Left colon (tissue), 2 donors: ENCODE measurements around the gene UBA3. TPM values are rescaled to one million over a fixed set of nuclear protein-coding genes. Genes with fewer than 3 reads are reported as not detected.

Experiments used
- ATAC-seq: fragments of 200-7000 bp; cut with Tn5 transposase; one replicate; pipeline ENCODE4 v1.9.1; 2020; ENCODE audit warnings: mild to moderate bottlenecking, moderate library complexity
- DNase-seq, 2 donors: peaks; one replicate each; pipeline ENCODE4 v3.0.0-alpha.2; 2020
- intact Hi-C, 2 donors: fragments of 100-400 bp; cut with DNase I in 1 of 2; cut with micrococcal nuclease in 1 of 2; formaldehyde crosslinking; loops; one replicate each; pipeline versions ENCODE4 v1.11.2 to v1.14.0; 2022; cut with DNase I, micrococcal nuclease
- long read RNA-seq: library from polyadenylated mRNA; unstranded; transcript quantifications from one replicate; pipeline ENCODE4 v2.0.0, GENCODE V29; 2021
- total RNA-seq, 2 donors: library from RNA; stranded (reverse); fragmentation: NEBNext Ultra II Directional; extraction: Animal tissue kit (Norgen Biotek cat#: 25700); gene quantifications; one replicate each; pipeline ENCODE4 v1.2.1, GENCODE V29; 2021
- donor health status: DM: no; HTN: no; CAD: no.
- donor health status: DM: yes; HTN: yes; CAD: no.

Gene UBA3
- 10 to 100 TPM; 46.7 to 47.6 TPM for total RNA-seq
- long read RNA-seq, transcript UBA3-201 (17 exons, 2,112 nt) = minor isoform, 14 of 87 reads
- long read RNA-seq, transcript UBA3-202 (18 exons, 2,154 nt) = major isoform, 58 of 87 reads
- long read RNA-seq, partial matches to known transcripts = 3 of 87 reads
- long read RNA-seq, other reads (novel, unspliced or antisense) = 11 of 87 reads

DNA sequence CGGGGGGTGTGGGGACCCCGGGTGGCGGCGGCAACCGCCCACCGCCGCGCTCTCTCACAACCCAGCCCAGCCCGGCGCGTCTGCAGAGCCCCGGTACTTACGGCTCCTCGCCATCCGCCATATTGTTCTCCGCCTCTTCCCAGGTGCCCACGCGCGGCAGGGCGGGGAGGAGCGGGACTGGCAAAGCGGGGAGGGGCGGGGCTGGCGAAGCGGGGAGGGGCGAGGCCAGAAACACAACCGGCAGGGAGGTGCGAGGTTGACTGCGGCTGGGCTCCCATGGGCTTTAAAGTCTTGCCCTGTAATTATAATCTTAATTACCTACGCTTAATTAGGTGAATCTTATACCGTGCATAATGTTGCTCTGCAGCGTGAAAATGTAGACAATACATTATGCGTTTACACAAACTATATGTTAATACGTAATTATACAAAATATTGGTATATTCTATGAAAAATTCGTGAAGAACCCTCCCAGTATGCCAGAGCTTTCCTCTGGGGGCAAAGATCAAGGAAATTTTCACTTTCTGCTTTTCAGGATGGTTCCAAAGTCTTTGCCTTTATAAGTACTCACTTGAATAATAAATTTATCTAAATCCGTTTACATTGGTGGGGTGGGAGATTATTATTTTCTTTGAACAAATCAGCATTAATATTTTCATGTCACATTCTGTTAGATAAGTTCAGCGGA is at the start of gene UBA3:
TSS of gene UBA3 (minus strand) at position 133 of the 688 bp plus-strand sequence. CDS start at position 121, 12 bp downstream.
- peak; percentile 94 to 95 for DNase-seq
- ATAC-seq = peak; percentile 84
- intact Hi-C loops = no loop called here

DNA sequence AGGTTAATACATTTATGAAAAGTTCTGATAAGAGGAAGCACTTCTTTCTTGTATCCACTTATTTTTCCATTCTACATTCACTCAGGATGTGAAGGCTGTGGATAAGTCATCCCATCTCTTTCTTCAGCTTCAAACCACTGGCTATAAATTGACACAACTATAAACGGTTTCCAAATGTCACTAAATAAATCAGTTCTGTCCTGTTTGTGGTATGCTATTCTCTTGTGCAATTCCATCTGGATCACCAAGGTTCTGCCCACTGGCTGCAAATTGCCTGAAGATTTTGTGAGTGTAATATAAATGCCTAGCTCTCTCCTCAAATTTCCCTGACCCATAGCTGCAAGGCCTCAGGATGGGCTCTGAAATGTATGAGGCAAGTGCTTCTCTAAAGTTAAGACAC is 49.4 kb upstream of the UBA3 start:
- DNase-seq = no peak

DNA sequence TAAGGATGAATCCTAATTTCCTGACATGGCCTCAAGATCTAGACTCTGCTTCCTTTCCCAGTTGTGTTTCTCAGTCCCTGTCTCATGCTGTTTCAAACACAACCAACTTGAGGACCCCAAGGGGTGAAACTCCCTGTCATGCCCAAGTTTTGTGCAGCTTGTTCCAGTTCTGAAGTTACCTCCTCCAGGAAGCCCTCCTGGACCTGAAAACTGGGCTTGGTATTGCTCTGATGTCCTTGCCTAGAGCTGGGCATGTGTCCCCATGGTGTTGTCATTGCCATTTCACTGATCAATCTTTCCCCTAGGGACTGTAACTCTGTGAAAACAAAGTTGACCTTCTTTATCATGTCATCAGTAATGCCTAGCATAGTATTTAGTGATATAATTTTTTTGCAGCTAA is 48.3 kb upstream of the UBA3 start:
- ATAC-seq (no peak), DNase-seq (no peak)
- intact Hi-C loops = no loop called here

More for the DNA sequence above, 49.4 kb upstream of the UBA3 start:
- ATAC-seq = no peak
- intact Hi-C loops = no loop called here

DNA sequence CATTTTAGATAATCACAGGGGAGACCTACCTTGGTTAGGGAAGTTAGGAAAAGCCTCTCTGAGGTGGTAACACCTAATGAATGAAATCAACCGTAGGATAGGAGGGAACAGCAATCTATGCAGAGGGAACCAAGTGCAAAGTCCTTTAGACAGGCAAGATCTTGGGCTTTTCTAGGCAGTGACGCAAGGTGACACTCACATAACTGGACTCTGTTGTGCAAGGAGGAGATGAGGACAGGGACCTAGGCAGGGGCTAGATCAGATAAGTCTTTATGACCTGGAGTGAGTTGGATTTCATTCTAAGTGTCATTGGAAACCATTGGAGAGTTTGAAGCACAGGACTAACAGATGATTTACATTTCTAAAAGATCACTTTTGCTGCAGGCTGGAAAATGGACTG is 46.8 kb upstream of the UBA3 start:
- DNase-seq (no peak), ATAC-seq (no peak)
- intact Hi-C loops = no loop called here

DNA sequence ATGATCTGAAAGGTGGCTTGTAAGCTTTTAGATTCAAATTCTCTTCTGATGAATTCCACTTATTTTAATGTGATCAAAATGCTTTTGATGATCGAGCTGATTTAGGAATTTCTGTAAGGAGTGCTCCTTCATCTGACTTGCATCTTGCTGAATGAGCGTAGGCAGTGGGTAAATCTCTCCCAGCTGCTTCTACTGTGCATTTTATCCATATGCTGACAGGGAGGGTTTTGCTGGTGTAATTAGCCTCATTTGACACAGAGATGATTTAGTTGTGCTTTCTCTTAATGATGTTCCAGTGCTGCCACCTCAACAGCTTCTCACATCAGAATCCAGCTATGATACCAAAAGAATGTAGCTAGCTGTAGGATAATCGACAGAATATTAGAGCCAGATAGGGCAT is 46.1 kb upstream of the UBA3 start:
- no peak for ATAC-seq
- DNase-seq = no peak
- intact Hi-C loops = no loop called here

DNA sequence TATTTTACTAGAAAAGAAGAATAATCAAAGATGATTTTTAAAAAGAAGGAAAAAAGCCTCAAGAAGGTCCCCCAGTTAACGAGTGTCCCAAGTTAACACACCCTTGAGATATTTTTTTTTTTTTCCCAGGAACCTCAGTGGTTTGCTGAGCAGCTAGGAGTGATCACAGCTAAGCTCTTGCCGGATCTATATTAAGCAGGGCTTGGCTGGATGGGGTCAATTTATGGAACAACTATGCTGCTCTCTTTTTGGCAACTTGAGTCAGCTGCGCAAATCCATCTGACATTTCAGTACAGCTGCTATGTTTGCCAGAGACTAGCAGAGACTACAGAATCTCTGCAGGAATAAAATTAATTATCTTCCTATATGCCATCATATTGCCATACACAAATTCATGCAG is 42.2 kb upstream of the UBA3 start, which contains the start of gene LMOD3:
TSS of gene LMOD3 (minus strand) at position 193 of the 400 bp plus-strand sequence. CDS start 209 bp downstream, outside the sequence.
- intact Hi-C loops = no loop called here
- DNase-seq (no peak), ATAC-seq (no peak)

DNA sequence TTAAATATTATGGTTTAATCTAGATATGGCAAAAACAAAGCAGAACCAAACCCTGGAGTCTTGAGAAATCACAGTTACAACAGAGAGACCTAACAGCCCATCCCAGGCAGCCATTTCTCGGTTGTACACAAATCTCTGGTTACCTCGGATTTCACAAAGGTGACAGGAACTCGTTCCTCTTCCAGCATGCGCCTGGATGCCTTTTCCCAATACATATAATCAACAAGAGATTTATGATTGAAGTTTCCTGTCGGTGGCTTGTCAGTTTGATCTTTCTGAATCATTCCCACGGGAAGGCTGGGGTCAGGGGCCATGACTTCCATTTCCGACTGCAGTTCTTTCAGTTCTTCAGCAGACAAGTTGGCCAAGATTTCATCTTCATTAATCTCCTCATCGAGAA is 41.8 kb upstream of the UBA3 start:
- ATAC-seq (no peak), DNase-seq (no peak)
- intact Hi-C loops = no loop called here

DNA sequence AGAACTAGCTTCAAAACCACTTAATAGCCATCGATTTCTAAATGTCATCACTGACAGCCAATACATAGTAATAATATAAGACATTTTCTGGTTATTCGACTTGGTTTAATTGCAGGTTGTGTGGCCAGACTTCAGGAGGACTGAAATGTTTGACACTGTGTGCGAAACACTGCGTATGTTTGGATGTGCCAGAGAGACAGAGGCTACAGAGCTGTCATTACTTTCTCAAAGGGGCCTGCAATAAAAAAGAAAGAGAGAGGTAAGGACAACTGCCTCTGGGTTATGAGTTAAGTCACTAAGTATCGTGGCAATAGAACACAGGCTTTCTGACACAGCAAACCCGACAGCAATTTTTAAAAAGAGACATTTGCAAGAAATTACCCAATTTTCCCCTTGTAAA is 41.3 kb upstream of the UBA3 start:
- ATAC-seq (no peak), DNase-seq (no peak)
- intact Hi-C loops = no loop called here

DNA sequence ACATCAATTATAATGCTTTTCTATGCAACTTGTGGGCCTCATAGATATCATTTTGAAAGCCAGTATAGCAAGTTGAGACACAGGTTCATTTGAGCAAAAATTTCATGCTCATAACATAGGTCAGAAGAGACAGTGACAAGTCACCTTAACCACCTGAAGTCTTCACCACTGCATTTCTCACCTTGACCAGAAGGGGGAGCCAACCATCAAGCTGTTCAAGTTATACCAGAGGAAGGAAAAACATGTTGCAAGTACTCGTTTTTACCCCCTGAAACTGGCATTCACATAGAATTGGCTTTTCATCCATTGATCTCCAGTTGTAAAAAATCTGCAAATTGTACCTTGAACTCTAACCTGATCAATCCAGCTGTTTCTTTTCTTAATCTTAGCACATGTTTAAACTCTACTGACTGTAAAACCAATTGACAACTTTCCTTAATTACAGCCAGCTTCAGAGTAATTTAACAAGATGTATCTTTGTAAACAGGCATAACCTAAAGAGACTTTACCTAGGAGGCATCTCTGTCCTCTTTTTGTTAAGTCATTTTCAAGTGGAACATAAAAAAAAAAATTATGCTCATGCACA is 40.8 kb upstream of the UBA3 start:
- DNase-seq (peak; percentile 56 to 75), ATAC-seq (peak; percentile 74)
- intact Hi-C loops = no loop called here

DNA sequence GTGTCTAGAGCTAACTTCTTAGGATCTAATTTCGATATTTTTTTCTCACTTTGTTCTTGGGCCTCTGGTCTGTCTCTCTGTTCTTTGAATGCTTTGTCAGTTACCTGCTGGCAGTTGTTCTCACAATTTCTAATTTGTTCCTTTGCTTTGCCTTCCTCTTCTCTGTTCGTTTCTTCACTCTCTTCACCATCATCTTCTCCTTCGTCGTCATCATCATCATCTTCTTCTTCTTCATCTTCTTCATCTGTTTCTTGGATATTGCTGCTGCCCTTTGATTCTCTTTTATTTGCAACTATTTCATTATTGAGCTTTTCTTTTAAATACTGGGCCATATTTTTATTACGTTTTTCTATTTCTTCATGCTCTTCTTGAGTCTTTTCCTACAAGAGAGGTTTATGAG is 39.5 kb upstream of the UBA3 start:
- no peak for DNase-seq
- intact Hi-C loops = no loop called here
- no peak for ATAC-seq

DNA sequence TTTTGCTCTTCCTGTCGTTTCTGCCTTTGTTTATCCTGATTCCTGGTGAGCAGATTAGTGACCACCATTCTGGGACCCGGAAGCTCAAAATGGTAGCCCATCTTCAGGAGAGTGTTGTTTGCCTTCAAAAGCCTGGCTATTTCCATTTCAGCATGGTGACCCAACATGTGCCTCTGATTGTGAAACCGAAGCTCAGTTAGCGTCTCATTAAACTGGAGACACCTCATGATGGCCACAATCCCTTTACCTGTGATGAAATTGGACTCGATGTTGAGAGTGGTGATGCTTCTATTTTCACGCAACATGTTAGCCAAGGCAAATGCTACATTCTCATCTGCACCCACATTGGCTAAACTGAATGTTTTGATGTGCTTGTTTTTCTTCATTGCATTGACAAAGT is 39.0 kb upstream of the UBA3 start:
- ATAC-seq = no peak
- DNase-seq = no peak
- intact Hi-C loops = no loop called here

DNA sequence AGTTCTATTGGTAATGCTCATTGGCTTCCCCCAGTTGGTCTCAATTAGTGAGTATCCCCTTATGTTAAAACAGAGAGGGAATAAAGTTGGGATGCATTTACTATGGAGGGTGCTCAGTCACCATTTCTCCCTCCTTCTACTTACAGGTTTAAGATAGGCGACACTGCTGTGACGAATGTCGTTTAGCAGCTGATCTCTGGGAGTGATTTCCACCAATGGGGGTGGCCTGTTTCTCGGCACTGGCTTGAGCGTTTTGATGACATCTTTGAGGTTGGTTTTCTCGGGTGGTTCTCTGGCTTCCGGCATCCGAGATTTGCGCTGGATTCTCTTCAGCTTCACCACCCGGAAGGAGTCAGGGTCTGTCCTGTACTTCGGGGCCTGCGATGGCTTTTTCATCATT is 38.4 kb upstream of the UBA3 start:
- intact Hi-C loops = no loop called here
- DNase-seq = no peak
- no peak for ATAC-seq

DNA sequence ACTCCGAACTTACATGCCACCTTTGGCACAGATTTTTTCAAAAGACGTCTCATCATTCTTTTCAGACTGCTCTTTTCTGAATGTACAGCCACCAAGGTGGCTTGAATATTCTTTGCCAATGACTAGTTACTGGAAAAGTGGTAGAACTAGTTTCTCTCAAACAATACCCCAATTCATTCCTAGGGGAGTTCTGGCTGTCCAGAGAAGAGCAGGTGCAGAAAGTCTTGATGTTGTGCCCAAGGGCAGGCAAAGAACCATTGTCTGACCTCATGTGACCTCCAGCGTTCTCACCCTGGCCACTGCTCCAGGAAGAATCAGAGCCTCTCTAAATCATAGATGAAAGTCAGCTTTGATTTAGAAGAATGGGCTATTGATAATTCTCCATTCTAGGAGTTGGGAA is 36.7 kb upstream of the UBA3 start:
- ATAC-seq (peak; percentile 65), DNase-seq (no peak)
- intact Hi-C loops = no loop called here

DNA sequence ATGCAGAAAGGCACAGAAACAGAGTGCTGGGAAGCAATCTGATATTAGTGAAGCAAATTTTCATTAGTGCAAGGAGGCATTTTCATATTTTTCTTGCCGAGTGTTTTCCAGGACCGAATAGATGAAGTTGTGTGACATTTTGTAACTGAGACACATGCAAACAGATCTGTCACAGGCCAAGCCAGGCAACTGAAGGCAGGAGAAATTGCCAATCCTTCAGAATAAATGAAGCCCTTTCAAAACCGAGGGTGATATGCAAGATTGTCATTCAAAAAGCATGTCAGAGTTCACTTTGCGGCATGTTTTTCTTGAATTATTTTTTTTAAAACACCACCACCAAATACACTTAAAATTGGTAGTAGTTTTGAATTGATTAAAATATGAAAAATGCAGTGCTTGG is 36.0 kb upstream of the UBA3 start:
- DNase-seq = no peak
- intact Hi-C loops = no loop called here

DNA sequence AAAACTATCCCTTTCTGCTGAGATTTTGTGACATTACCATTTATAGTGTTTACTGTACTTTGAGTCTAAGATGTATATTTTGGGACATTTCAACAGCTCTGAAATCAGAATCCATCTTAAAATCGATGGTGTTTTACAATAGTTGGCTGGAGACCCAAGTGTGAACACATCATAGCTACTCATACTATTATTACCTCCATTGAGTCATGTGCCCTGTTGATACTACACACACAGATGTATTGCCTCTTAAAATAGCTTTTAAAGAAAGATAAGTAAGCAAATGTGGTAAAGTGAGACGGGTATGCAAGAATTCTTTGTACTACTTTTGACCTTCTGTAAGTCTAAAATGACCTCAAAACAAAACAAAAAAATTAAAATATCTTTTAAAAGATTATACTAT is 35.6 kb upstream of the UBA3 start:
- no peak for ATAC-seq
- DNase-seq = no peak
- intact Hi-C loops = no loop called here

More for the DNA sequence above, 36.0 kb upstream of the UBA3 start:
- no peak for ATAC-seq

DNA sequence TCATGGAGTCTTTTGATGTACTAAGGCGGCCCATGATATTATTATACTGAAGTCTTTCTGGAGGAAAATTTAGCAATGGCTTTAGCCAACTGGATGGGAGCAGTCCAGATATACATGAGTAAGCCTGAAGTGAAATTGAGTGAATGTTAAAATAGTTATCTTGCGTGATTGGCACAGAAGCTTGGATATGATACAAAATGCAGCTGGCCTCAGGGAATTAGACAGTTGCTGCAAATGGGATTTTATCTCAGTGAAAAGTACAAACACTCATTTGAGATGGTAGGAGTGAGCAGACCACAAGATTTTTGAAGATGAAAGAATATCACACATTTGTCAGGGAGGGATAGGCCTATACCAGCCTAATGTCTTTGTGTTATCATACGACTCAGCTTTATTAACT is 33.4 kb upstream of the UBA3 start:
- no peak for ATAC-seq
- intact Hi-C loops = no loop called here

DNA sequence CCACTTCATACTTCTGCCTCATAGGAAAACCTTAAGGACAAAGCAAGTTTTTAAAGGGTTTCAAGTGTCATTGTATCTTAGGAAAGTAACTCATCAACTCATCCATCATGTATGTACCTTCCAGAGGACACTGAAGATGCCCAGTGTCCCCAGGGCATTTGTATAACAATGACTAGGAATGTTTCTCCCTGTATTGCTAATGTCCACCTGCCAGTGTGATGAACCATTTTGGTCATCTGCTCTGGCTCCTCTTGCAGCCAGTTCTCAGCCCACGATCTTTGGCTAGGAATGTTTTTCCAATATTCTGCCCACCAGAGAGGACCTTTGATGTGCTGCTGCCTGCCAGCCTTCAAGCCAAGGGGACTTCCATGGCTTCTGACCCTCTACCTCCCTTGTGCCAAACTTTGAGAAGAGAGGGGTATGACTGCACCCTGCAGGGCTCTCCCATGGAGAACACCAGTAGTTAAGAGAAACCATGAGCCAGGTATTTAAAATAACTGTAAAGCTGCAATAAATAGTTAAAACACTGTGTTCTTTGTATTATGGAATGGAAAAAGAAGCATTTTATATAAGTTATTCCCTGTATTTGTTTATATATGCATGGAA is 30.9 kb upstream of the UBA3 start:
- no peak for DNase-seq
- ATAC-seq = no peak

More for the DNA sequence above, 33.4 kb upstream of the UBA3 start:
- no peak for DNase-seq

DNA sequence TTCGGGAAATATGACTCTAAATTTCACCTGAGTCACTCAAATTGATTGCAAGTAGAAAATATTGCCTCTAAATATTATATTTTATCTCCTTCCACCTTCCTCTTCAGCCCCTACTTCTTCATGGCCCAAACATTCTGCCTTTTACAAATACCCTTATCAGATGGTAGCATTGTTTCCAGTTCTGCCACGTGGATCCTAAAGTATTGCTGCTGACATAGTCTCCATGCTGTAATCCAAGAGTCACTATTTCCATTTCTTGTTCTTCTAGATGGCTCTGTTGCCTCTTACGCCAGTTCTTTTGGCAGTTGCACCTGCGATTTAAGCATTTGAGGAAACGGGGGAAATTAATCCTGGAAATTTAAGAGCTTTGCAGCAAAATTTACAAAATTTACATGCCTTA is 28.6 kb upstream of the UBA3 start:
- no peak for DNase-seq
- intact Hi-C loops = no loop called here
- no peak for ATAC-seq

More for the DNA sequence above, 30.9 kb upstream of the UBA3 start:
- intact Hi-C loops = no loop called here

DNA sequence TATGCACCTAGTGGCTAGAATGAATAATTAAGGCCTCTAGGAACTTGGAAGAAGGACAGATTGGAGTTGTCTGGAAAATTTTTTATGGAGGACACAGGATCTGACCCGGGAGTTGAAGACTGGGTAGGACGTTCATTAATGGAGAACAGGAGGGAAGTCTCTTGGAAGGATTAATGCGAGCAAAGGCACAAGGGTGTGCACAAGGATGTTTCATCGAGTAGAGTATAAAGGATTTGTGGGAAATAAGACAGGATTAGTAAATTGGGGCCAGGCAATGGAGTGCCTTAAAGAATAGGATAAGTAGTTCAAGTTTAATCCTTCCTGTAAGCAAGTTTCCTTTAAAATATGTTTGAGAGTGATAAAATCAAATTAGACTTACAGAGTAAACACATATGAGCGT is 27.7 kb upstream of the UBA3 start:
- ATAC-seq (peak; percentile 23), DNase-seq (no peak)
- intact Hi-C loops = no loop called here

DNA sequence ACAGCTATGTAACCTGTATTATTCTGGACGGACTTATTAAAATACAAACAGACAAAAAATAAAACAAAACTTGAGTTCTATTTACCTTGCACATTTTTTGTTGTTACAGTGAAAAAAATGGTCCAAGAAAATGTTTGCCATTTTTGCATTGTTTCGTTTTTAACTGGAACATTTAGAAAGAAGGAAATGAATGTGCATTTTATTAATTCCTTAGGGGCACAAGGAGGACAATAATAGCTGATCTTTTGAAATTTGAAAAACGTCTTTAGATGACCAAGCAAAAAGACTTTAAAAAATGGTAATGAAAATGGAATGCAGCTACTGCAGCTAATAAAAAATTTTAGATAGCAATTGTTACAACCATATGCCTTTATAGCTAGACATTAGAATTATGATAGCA is 25.2 kb upstream of the UBA3 start:
- intact Hi-C loops = no loop called here
- DNase-seq (no peak), ATAC-seq (no peak)
